ENCODE results near the gene ANKRD63.

ANKRD63 gene

DNA sequence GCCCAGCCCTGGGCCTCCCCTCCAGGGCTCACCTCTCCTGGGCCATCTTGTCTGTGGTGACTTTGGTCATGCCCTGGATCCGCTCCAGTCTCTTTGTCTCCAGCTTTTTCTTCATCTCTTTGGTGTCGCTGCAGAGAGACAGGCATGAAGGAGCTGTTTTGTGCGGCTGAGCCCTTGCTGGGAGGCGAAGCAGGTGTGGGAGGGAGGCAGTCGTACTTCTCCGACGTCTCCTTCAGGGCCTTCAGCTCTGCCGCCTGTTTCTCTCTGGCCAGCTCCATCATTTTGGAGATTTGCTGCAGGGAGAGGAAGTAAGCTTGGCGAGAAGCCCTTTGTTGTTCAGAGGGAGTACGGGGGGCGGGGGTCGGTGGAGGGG is 7.7 kb upstream of the ANKRD63 start:
- 58% methylated on average over 9 of the region's 12 CpGs for WGBS
- DNase-seq: no peak
- no peak overlapping the region for H3K4me2 ChIP-seq (ENCODE audit: low read length, poor library complexity, severe bottlenecking)

DNA sequence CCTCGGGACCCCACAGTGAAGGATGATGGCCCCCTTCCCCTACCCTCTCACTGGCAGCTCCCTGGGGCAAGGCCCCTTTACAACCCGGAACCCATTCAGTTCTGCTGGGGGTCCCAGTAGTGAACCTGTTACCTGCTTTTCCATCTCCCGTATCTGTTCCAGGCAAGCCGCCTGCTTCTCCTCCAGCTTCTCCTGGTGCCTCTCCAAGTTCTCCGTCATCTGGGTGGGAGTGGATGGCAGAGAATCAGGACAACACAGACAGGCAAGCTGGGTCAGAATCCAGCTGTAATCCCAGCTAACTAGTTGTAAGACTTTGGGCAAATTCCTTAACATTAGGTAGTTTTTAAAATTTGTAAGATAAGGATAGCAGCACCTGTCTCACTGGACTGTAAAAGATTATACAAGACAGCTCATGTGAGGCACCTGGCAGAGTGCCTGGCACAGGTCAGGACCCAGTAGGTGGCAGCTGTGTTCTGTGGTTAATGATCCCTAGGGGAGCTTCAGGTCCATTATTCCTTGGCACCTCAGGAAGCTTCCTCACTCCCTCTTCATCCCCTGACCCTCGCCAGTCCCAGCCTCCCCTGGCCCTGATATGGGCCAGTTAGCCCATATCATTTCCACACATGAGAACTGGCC is 6.4 kb upstream of the ANKRD63 start:
- no peak overlapping the region for H2AFZ ChIP-seq (ENCODE audit: low read depth, low read length)
- no peaks in the 10 kb centered on the region for H3K36me3 ChIP-seq (ENCODE audit: control insufficient read depth in 1 of 2, insufficient read depth in 2 of 2, low read depth in 1 of 2, low read length in 2 of 2)
- H3K79me1 ChIP-seq (replicated peaks; ENCODE audit: low read length, poor library complexity, severe bottlenecking): no peaks in the 10 kb centered on the region
- WGBS: 73% methylated on average over 5 of the region's 6 CpGs
- H3K4me1 ChIP-seq (ENCODE audit: control insufficient read depth, insufficient read depth, low read depth, low read length): peaks cover 27% of the 10 kb centered on the region
- no peak overlapping the region for H2BK12ac ChIP-seq (ENCODE audit: low read length in 2 of 2)
- no peak overlapping the region for H3K23ac ChIP-seq (ENCODE audit: low read length in 2 of 2)
- H3K4ac ChIP-seq (ENCODE audit: low read depth in 1 of 2, low read length in 2 of 2): no peak overlapping the region
- H3K4me2 ChIP-seq (ENCODE audit: low read length, poor library complexity, severe bottlenecking): no peak overlapping the region
- no peak overlapping the region for H2BK15ac ChIP-seq (ENCODE audit: low read depth, poor library complexity, severe bottlenecking)
- H2BK5ac ChIP-seq (ENCODE audit: low read depth, low read length, poor library complexity, severe bottlenecking): no peak overlapping the region
- no peaks in the 10 kb centered on the region for H3K9me3 ChIP-seq (ENCODE audit: control insufficient read depth, low read length)
- H3K4me3 ChIP-seq (ENCODE audit: insufficient read depth in 1 of 2, low read depth in 1 of 2, low read length in 2 of 2): no peak overlapping the region
- H3K18ac ChIP-seq (ENCODE audit: low read depth in 1 of 2, low read length in 2 of 2): no peak overlapping the region
- no peak overlapping the region for H4K91ac ChIP-seq (ENCODE audit: low read length)
- no peak for DNase-seq
- H3K27me3 ChIP-seq (ENCODE audit: control insufficient read depth in 1 of 2, insufficient read depth in 1 of 2, low read length in 2 of 2): peaks cover 50 to 51% of the 10 kb centered on the region in 2 experiments
- H4K8ac ChIP-seq (ENCODE audit: low read length): no peak overlapping the region
- H3K9ac ChIP-seq (ENCODE audit: low read length): no peak overlapping the region
- no peak overlapping the region for H2AK5ac ChIP-seq (ENCODE audit: low read length, severe bottlenecking)
- H3K27ac ChIP-seq (ENCODE audit: low read length, poor library complexity, severe bottlenecking): no peak overlapping the region
- no peak overlapping the region for H3K14ac ChIP-seq (ENCODE audit: low read length in 2 of 2)
- H2BK120ac ChIP-seq (ENCODE audit: low read depth, low read length): no peak overlapping the region

More for the DNA sequence above, 7.7 kb upstream of the ANKRD63 start:
- Histone ChIP-seq H3K4me1 (ENCODE audit: control insufficient read depth, insufficient read depth, low read depth, low read length) (peaks cover 29% of the 10 kb centered on the region), H3K9ac (ENCODE audit: low read length) (no peak overlapping the region), H3K27ac (ENCODE audit: low read length, poor library complexity, severe bottlenecking) (no peak overlapping the region), H3K4ac (ENCODE audit: low read depth in 1 of 2, low read length in 2 of 2) (no peak overlapping the region), H3K18ac (ENCODE audit: low read depth in 1 of 2, low read length in 2 of 2) (no peak overlapping the region), H3K27me3 (ENCODE audit: control insufficient read depth in 1 of 2, insufficient read depth in 1 of 2, low read length in 2 of 2) (peaks cover 62 to 63% of the 10 kb centered on the region in 2 experiments), H2BK15ac (ENCODE audit: low read depth, poor library complexity, severe bottlenecking) (no peak overlapping the region), H4K8ac (ENCODE audit: low read length) (no peak overlapping the region), H2BK5ac (ENCODE audit: low read depth, low read length, poor library complexity, severe bottlenecking) (no peak overlapping the region), H3K23ac (ENCODE audit: low read length in 2 of 2) (no peak overlapping the region), H4K91ac (ENCODE audit: low read length) (no peak overlapping the region), H3K79me1 (replicated peaks; ENCODE audit: low read length, poor library complexity, severe bottlenecking) (no peaks in the 10 kb centered on the region), H2AFZ (ENCODE audit: low read depth, low read length) (no peak overlapping the region), H2AK5ac (ENCODE audit: low read length, severe bottlenecking) (no peak overlapping the region), H3K14ac (ENCODE audit: low read length in 2 of 2) (no peak overlapping the region), H3K4me3 (ENCODE audit: insufficient read depth in 1 of 2, low read depth in 1 of 2, low read length in 2 of 2) (no peak overlapping the region), H3K9me3 (ENCODE audit: control insufficient read depth, low read length) (no peaks in the 10 kb centered on the region), H2BK12ac (ENCODE audit: low read length in 2 of 2) (no peak overlapping the region), H3K36me3 (ENCODE audit: control insufficient read depth in 1 of 2, insufficient read depth in 2 of 2, low read depth in 1 of 2, low read length in 2 of 2) (no peaks in the 10 kb centered on the region), H2BK120ac (ENCODE audit: low read depth, low read length) (no peak overlapping the region)

DNA sequence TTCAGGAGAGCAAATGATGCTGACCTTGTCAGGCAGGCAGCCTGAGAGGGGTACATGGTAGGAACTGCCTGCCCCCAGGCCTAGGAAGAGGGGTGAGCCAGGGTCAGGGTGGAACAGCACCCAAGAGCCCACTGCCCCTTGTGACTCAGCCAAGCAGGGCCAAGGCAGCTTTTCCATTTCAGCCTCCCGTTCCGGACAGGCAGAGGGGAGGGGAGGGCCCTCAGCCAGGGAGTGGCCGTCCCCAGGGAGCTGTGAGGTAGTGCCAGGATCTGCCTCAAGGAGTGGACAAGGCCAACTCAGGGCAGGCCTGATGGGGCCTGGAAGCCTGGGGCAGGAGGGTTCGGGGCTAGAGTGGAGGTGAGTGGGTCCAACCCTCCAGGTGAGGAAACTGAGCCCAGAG is 5.1 kb upstream of the ANKRD63 start:
- Histone ChIP-seq H2BK12ac (ENCODE audit: low read length in 2 of 2) (no peak overlapping the region), H3K9me3 (ENCODE audit: control insufficient read depth, low read length) (no peaks in the 10 kb centered on the region), H4K91ac (ENCODE audit: low read length) (no peak overlapping the region), H3K79me1 (replicated peaks; ENCODE audit: low read length, poor library complexity, severe bottlenecking) (no peaks in the 10 kb centered on the region), H3K4me3 (ENCODE audit: insufficient read depth in 1 of 2, low read depth in 1 of 2, low read length in 2 of 2) (no peak overlapping the region), H3K23ac (ENCODE audit: low read length in 2 of 2) (no peak overlapping the region), H3K27ac (ENCODE audit: low read length, poor library complexity, severe bottlenecking) (no peak overlapping the region), H3K4me2 (ENCODE audit: low read length, poor library complexity, severe bottlenecking) (no peak overlapping the region), H3K36me3 (ENCODE audit: control insufficient read depth in 1 of 2, insufficient read depth in 2 of 2, low read depth in 1 of 2, low read length in 2 of 2) (no peaks in the 10 kb centered on the region), H4K8ac (ENCODE audit: low read length) (no peak overlapping the region), H2AK5ac (ENCODE audit: low read length, severe bottlenecking) (no peak overlapping the region), H3K4me1 (ENCODE audit: control insufficient read depth, insufficient read depth, low read depth, low read length) (peaks cover 35% of the 10 kb centered on the region), H2BK15ac (ENCODE audit: low read depth, poor library complexity, severe bottlenecking) (no peak overlapping the region), H2BK120ac (ENCODE audit: low read depth, low read length) (no peak overlapping the region), H2AFZ (ENCODE audit: low read depth, low read length) (no peak overlapping the region), H3K4ac (ENCODE audit: low read depth in 1 of 2, low read length in 2 of 2) (no peak overlapping the region), H2BK5ac (ENCODE audit: low read depth, low read length, poor library complexity, severe bottlenecking) (no peak overlapping the region), H3K18ac (ENCODE audit: low read depth in 1 of 2, low read length in 2 of 2) (no peak overlapping the region), H3K27me3 (ENCODE audit: control insufficient read depth in 1 of 2, insufficient read depth in 1 of 2, low read length in 2 of 2) (peaks cover 48 to 50% of the 10 kb centered on the region in 2 experiments), H3K14ac (ENCODE audit: low read length in 2 of 2) (no peak overlapping the region), H3K9ac (ENCODE audit: low read length) (no peak overlapping the region)
- WGBS: 60% methylated on average over 4 of the region's 4 CpGs
- no peak for DNase-seq

DNA sequence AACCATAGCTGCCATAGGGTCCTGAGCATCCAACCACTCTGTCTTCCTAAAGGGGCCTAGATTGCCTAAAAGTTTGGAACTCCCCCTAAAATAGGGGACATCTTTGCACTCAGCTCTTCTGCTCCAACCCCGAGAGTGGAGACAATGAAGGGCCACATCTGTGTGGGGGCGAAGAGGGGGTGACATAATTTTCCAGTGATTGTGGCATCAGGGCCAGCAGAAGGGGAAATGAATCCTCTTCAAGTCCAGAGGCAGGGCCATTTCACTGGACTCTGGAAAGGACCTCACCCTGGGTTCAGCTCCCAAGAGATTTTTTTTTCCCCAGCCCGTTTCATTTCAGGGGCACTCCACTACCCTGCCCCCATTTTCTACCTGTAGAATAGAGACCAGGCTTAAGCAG is 4.6 kb upstream of the ANKRD63 start:
- Histone ChIP-seq H3K36me3 (ENCODE audit: control insufficient read depth in 1 of 2, insufficient read depth in 2 of 2, low read depth in 1 of 2, low read length in 2 of 2) (no peaks in the 10 kb centered on the region), H2BK15ac (ENCODE audit: low read depth, poor library complexity, severe bottlenecking) (no peak overlapping the region), H2AK5ac (ENCODE audit: low read length, severe bottlenecking) (no peak overlapping the region), H4K8ac (ENCODE audit: low read length) (no peak overlapping the region), H2BK120ac (ENCODE audit: low read depth, low read length) (no peak overlapping the region), H3K27me3 (ENCODE audit: control insufficient read depth in 1 of 2, insufficient read depth in 1 of 2, low read length in 2 of 2) (peaks cover 45 to 50% of the 10 kb centered on the region in 2 experiments), H3K27ac (ENCODE audit: low read length, poor library complexity, severe bottlenecking) (no peak overlapping the region), H3K4me1 (ENCODE audit: control insufficient read depth, insufficient read depth, low read depth, low read length) (peaks cover 39% of the 10 kb centered on the region), H3K9ac (ENCODE audit: low read length) (no peak overlapping the region), H2AFZ (ENCODE audit: low read depth, low read length) (no peak overlapping the region), H2BK12ac (ENCODE audit: low read length in 2 of 2) (no peak overlapping the region), H3K79me1 (replicated peaks; ENCODE audit: low read length, poor library complexity, severe bottlenecking) (no peaks in the 10 kb centered on the region), H4K91ac (ENCODE audit: low read length) (no peak overlapping the region), H3K4me3 (ENCODE audit: insufficient read depth in 1 of 2, low read depth in 1 of 2, low read length in 2 of 2) (no peak overlapping the region), H3K23ac (ENCODE audit: low read length in 2 of 2) (no peak overlapping the region), H3K18ac (ENCODE audit: low read depth in 1 of 2, low read length in 2 of 2) (no peak overlapping the region), H3K4me2 (ENCODE audit: low read length, poor library complexity, severe bottlenecking) (no peak overlapping the region), H2BK5ac (ENCODE audit: low read depth, low read length, poor library complexity, severe bottlenecking) (no peak overlapping the region), H3K9me3 (ENCODE audit: control insufficient read depth, low read length) (no peaks in the 10 kb centered on the region), H3K14ac (ENCODE audit: low read length in 2 of 2) (no peak overlapping the region), H3K4ac (ENCODE audit: low read depth in 1 of 2, low read length in 2 of 2) (no peak overlapping the region)
- WGBS: 90% methylated on average over 3 of the region's 3 CpGs
- DNase-seq: no peak

Measured in mesenchymal stem cell (in vitro differentiated cells and primary cell).